OCI-LY1 (cell line): ENCODE results near the gene PRKG1.

ENCODE experiments used
- CTCF ChIP-seq: fragments of 200-600 bp; sonication (generic), shearing (Covaris generic); IDR thresholded peaks from 2 replicates; pipeline ENCODE4 v1.5.1; 2017; ENCODE audit warnings: mild to moderate bottlenecking, antibody characterized with exemption, low read length, moderate library complexity, mixed read lengths
- EZH2 ChIP-seq: fragments of 200-600 bp; sonication (generic), shearing (Covaris generic); IDR thresholded peaks from 2 replicates; pipeline ENCODE4 v1.8.0; 2017; ENCODE audit warnings: borderline replicate concordance, mixed run types, mild to moderate bottlenecking, antibody characterized with exemption, low read length, moderate library complexity, mixed read lengths

- TF ChIP-seq CTCF (no peak), EZH2 (no peak)
Observed at GRCh38 chr10:52068485-52068884, 994.2 kb downstream of the PRKG1 start.
